Posterior vena cava (tissue), 2 donors: ENCODE data around the gene PSMD6. TPM values are rescaled to one million over a fixed set of nuclear protein-coding genes. Genes with fewer than 3 reads are reported as not detected.

Source experiments
- DNase-seq: peaks from one replicate; pipeline ENCODE4 v3.0.0-alpha.2; 2020; ENCODE audit warnings: low spot score
- intact Hi-C, 2 donors: fragments of 100-400 bp; cut with DNase I; formaldehyde crosslinking; loops; one replicate each; pipeline versions ENCODE4 v1.14.1 to v1.14.2; 2022 to 2023
- total RNA-seq, 2 donors: library from RNA; stranded (reverse); fragmentation: NEBNext Ultra II Directional; extraction: Animal tissue kit (Norgen Biotek cat#: 25700); gene quantifications; one replicate each; pipeline ENCODE4 v1.2.1, GENCODE V29; 2021
- donor health status: DM: yes; HTN: yes; CAD: no.
- donor health status: DM: yes; HTN: yes; CAD: no.

The PSMD6 gene
- total RNA-seq, 2 donors from 2014 or later = 53.3 to 62.7 TPM

DNA sequence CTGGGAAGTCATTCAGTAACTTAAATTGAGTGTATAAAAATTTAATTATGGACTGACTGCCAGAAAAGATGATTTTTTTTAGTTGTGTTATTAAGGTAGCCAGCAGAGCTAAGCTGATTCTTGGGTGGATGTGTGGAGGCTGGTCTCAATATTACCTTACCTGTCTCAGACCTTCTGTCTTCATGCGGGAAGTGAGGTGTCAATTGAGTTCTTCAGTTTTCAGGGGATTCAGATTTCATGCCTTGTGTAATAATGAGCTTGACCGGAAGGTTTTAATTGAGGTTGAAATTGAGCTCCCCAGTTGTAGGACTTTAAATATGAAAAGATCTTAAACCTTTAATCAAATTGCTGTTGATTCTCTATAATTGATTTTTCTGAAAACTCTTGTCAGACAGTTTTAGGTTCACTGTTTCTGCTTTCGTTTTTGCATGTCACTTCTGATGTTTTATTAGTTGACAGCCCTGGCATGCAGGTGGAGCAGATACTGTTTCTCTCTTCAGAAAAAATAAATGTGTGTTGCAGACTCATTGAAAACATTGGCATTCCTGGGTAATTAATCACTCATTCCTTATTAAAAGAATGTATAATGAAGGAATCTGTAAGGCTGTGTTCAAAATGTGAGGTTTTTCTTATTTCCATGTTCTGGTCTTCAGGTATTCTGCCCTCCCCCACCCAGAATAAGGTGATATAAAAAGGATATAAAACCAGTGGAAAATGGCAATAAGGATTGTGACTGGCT, 54.5 kb downstream of the PSMD6 start:
- intact Hi-C loops = no loop called here

GRCh38 chr3:63967675-63968611, 55.4 kb downstream of the PSMD6 start:
- intact Hi-C loops = no loop called here
- DNase-seq = no peak

More for the DNA sequence above, 54.5 kb downstream of the PSMD6 start:
- DNase-seq = no peak

GRCh38 chr3:63966871-63967270, 56.4 kb downstream of the PSMD6 start:
- intact Hi-C loops = no loop called here
- DNase-seq = no peak

GRCh38 chr3:63966007-63966406, 57.3 kb downstream of the PSMD6 start:
- intact Hi-C loops = no loop called here
- no peak for DNase-seq

- intact Hi-C loops = no loop called here
- no peak for DNase-seq
Observed at GRCh38 chr3:63964681-63965485, 58.4 kb downstream of the PSMD6 start.

GRCh38 chr3:63963496-63963895, 59.8 kb downstream of the PSMD6 start:
- intact Hi-C loops = no loop called here
- no peak for DNase-seq

DNA sequence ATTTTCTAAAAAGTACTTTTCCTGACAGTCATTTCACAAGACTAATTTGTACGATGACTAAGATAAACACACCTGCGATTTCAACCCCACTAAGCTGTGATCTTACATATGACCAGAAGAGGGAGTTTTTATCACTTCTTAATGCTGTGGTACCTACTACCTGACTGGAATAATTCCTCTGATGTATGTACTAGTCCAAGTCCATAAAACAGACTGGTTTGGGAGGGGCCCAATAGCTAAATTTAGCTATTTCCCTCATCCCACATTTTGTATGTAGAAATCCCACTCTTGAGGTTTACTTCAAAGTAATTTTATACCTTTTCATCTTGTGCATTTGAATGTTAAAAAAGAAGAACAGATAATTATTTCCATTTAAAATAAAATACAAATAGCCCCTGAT, 61.4 kb downstream of the PSMD6 start:
- no peak for DNase-seq
- intact Hi-C loops = no loop called here

Other genes starting within 250 kb of the PSMD6 start
- gene C3orf49, start 204.2 kb downstream of the PSMD6 start, total RNA-seq = not detected
- gene THOC7, start 159.7 kb downstream of the PSMD6 start, total RNA-seq = 10 to 100 TPM; 69.7 to 74.3 TPM
- 10 to 100 TPM; 25.5 to 31.0 TPM for gene ATXN7, start 159.6 kb downstream of the PSMD6 start, total RNA-seq
- not detected for gene SCAANT1, start 111.1 kb downstream of the PSMD6 start, total RNA-seq
- gene PRICKLE2, start 202.0 kb upstream of the PSMD6 start, total RNA-seq = 10 to 100 TPM; 26.3 to 34.9 TPM